Endothelial cell of umbilical vein (primary cell): Measurements from ENCODE around the gene FAM222A. TPM values are rescaled to one million over a fixed set of nuclear protein-coding genes. Genes with fewer than 3 reads are reported as not detected.

Experiments
- BruUV-seq: library from RNA; stranded (reverse); fragments of 400-500 nt; replicated peaks from 2 replicates; lab custom pipeline; 2021; lab: Mats Ljungman, UMichigan
- CTCF ChIA-PET: fragments of 300-600, 350-600 bp; sonication (Branson Sonifier 250); formaldehyde crosslinking; loops from one replicate; lab custom pipeline; 2021; ENCODE audit warnings: antibody characterized with exemption, inconsistent platforms; lab: Charles Lee
- POLR2A ChIA-PET: fragments of 300-600, 350-600 bp; sonication (Branson Sonifier 250); formaldehyde crosslinking; loops from one replicate; lab custom pipeline; 2021; ENCODE audit warnings: antibody characterized with exemption, inconsistent platforms; lab: Charles Lee
- DNase-seq: peaks from one replicate; pipeline ENCODE4 v3.0.0-alpha.2; 2011; ENCODE audit warnings: low read depth, low spot score
- FAIRE-seq: peaks from 2 replicates; lab custom pipeline; 2011; peaks lifted over from hg19 to GRCh38; lab: Jason Lieb, UNC
- H2AFZ ChIP-seq: 2 replicates; pipeline ENCODE4 v1.6.0; 2012; ENCODE audit warnings: low read depth, low read length, control low read depth, inconsistent platforms
- H3K27ac ChIP-seq: 2 replicates; pipeline ENCODE4 v1.5.1; 2011; ENCODE audit warnings: low read depth, mild to moderate bottlenecking, control low read depth, low read length, moderate library complexity; ENCODE audit not compliant: insufficient read depth
- H3K27me3 ChIP-seq, 2 experiments: 2 replicates each; pipeline versions ENCODE4 v1.6.0 to v1.6.1; 2011; ENCODE audit warnings: low read length in 2 of 2, mixed read lengths in 1 of 2; ENCODE audit not compliant: control insufficient read depth in 2 of 2, insufficient read depth in 2 of 2
- H3K36me3 ChIP-seq, 2 experiments: 2 replicates in 1 of 2; 3 replicates in 1 of 2; pipeline ENCODE4 v1.5.1; 2011; ENCODE audit warnings: low read length in 2 of 2, mild to moderate bottlenecking in 1 of 2, moderate library complexity in 1 of 2; ENCODE audit not compliant: control insufficient read depth in 2 of 2, insufficient read depth in 2 of 2; ENCODE audit errors: extremely low read depth in 1 of 2
- H3K4me1 ChIP-seq: 3 replicates; pipeline ENCODE4 v1.5.1; 2011; ENCODE audit warnings: mild to moderate bottlenecking, low read length; ENCODE audit not compliant: control insufficient read depth, insufficient read depth; ENCODE audit errors: extremely low read depth
- H3K4me2 ChIP-seq: 2 replicates; pipeline ENCODE4 v1.6.1; 2011; ENCODE audit warnings: low read length, control low read depth, mixed read lengths; ENCODE audit not compliant: insufficient read depth
- H3K4me3 ChIP-seq, 3 experiments: fragments of 200-600 bp in 1 of 3; sonication (generic), shearing (Covaris generic) in 1 of 3; replicated peaks in 1 of 3; 2 replicates each; pipeline ENCODE4 v1.5.1; 2011 to 2016; ENCODE audit warnings: control low read depth in 3 of 3, low read length in 3 of 3, mild to moderate bottlenecking in 2 of 3, inconsistent platforms in 1 of 3, low read depth in 1 of 3, moderate library complexity in 1 of 3; ENCODE audit not compliant: insufficient read depth in 1 of 3
- H3K79me2 ChIP-seq: 2 replicates; pipeline ENCODE4 v1.6.0; 2012; ENCODE audit warnings: low read length, inconsistent platforms; ENCODE audit not compliant: control insufficient read depth, insufficient read depth
- H3K9ac ChIP-seq: replicated peaks from 2 replicates; pipeline ENCODE3; 2011; ENCODE audit warnings: low read length, control low read depth; ENCODE audit not compliant: insufficient read depth; ENCODE audit errors: extremely low read depth
- H3K9me1 ChIP-seq: replicated peaks from 3 replicates; pipeline ENCODE4 v1.6.0; 2011; ENCODE audit warnings: mild to moderate bottlenecking, low read length; ENCODE audit not compliant: control insufficient read depth, insufficient read depth; ENCODE audit errors: extremely low read depth
- H3K9me3 ChIP-seq: replicated peaks from 2 replicates; pipeline ENCODE4 v1.5.1; 2012; ENCODE audit warnings: low read length, inconsistent platforms; ENCODE audit not compliant: control insufficient read depth, insufficient read depth
- H4K20me1 ChIP-seq: replicated peaks from 2 replicates; pipeline ENCODE3; 2011; ENCODE audit warnings: mild to moderate bottlenecking, low read length; ENCODE audit not compliant: control insufficient read depth, insufficient read depth; ENCODE audit errors: extremely low read depth
- CTCF ChIP-seq, 2 donors: IDR thresholded peaks; 1 replicate in 1 of 2; 2 replicates in 1 of 2; pipeline ENCODE4 v1.5.1; 2011; ENCODE audit warnings: low read length in 2 of 2, mild to moderate bottlenecking in 2 of 2, moderate library complexity in 2 of 2, control low read depth in 1 of 2, inconsistent platforms in 1 of 2, low read depth in 1 of 2; ENCODE audit not compliant: insufficient read depth in 1 of 2; ENCODE audit errors: extremely low read depth in 1 of 2
- EZH2 ChIP-seq: IDR thresholded peaks from 2 replicates; pipeline ENCODE4 v1.6.1; 2012; ENCODE audit warnings: borderline replicate concordance, low read depth, mild to moderate bottlenecking, moderate library complexity, low read length, inconsistent platforms; ENCODE audit not compliant: severe bottlenecking
- FOS ChIP-seq: IDR thresholded peaks from 2 replicates; pipeline ENCODE4 v1.6.1; 2011; ENCODE audit warnings: mild to moderate bottlenecking, low read length, moderate library complexity, borderline replicate concordance; ENCODE audit not compliant: insufficient read depth
- GATA2 ChIP-seq: IDR thresholded peaks from 2 replicates; pipeline ENCODE4 v1.7.0; 2011; ENCODE audit warnings: low read depth, mild to moderate bottlenecking, moderate library complexity, mixed read lengths, low read length; ENCODE audit not compliant: insufficient read length, insufficient read depth
- JUN ChIP-seq: IDR thresholded peaks from 2 replicates; pipeline ENCODE4 v1.6.1; 2011; ENCODE audit warnings: borderline replicate concordance, low read depth; ENCODE audit not compliant: insufficient read length, insufficient read depth
- MAX ChIP-seq: IDR thresholded peaks from 2 replicates; pipeline ENCODE4 v1.6.1; 2011; ENCODE audit not compliant: insufficient read depth, insufficient read length
- MYC ChIP-seq: IDR thresholded peaks from one replicate; pipeline ENCODE4 v1.6.1; 2011; ENCODE audit warnings: mild to moderate bottlenecking, low read depth, low read length
- POLR2A ChIP-seq: IDR thresholded peaks from 2 replicates; pipeline ENCODE4 v1.6.1; 2012; ENCODE audit warnings: low read depth, mild to moderate bottlenecking, control low read depth, low read length
- POLR2AphosphoS5 ChIP-seq: IDR thresholded peaks from 2 replicates; pipeline ENCODE4 v1.6.1; 2012; ENCODE audit warnings: low read depth, mild to moderate bottlenecking, control low read depth, low read length, moderate library complexity; ENCODE audit not compliant: insufficient read depth
- dilution Hi-C: fragments of 300-500 bp; cut with MboI; formaldehyde crosslinking; loops from one replicate; pipeline ENCODE4 v1.15.0; 2019; ENCODE audit warnings: low sequenced_read_pairs; ENCODE audit not compliant: extremely low pct_ligation_motif_present
- intact Hi-C: fragments of 100-400 bp; cut with micrococcal nuclease; formaldehyde crosslinking; loops from one replicate; pipeline ENCODE4 v1.10.0; 2022
- polyA plus RNA-seq, 4 experiments: library from polyadenylated mRNA; depleted of rRNA in 3 of 4; stranded (reverse) in 3 of 4; unstranded in 1 of 4; fragments of >200 nt; gene quantifications; 2 replicates each; pipeline versions ENCODE4 v1.2.1 to v1.2.3, GENCODE V29; 2011 to 2012; ENCODE audit warnings: missing spikeins in 1 of 4
- total RNA-seq: library from RNA; stranded (reverse); gene quantifications from 2 replicates; pipeline ENCODE4 v1.2.3, GENCODE V29; 2021

The FAM222A gene
- total and polyA plus RNA-seq, 2 donors (not counting 3 experiments of a cell fraction or from before 2014, with no cell fraction given) = 0.62 to 1.7 TPM

- DNase-seq = no peak
- ChIA-PET CTCF (no interaction called here), POLR2A (no interaction called here)
- no peaks in the 10 kb centered on the region for H3K9me3 ChIP-seq
- dilution Hi-C loops = no loop called here
- H3K27ac ChIP-seq = no peak overlapping the region
- no peak for FAIRE-seq
- TF ChIP-seq MAX = no peak
- TF ChIP-seq FOS = no peak
- TF ChIP-seq GATA2 = no peak
- TF ChIP-seq JUN = no peak
- TF ChIP-seq EZH2 = no peak
- no peak for TF ChIP-seq POLR2A
- no peak for TF ChIP-seq MYC
- TF ChIP-seq POLR2AphosphoS5 = no peak
- TF ChIP-seq CTCF (IDR thresholded peaks at IDR 0.05; ENCODE audit: extremely low read depth in 1 of 2, insufficient read depth in 1 of 2, low read depth in 1 of 2, low read length in 2 of 2) = no peak
- no peaks in the 10 kb centered on the region for H3K9me1 ChIP-seq
- no peaks in the 10 kb centered on the region for H3K36me3 ChIP-seq
- no peak overlapping the region for H3K4me2 ChIP-seq
- no peak overlapping the region for H3K4me3 ChIP-seq
- no peaks in the 10 kb centered on the region for H3K79me2 ChIP-seq
- H3K9ac ChIP-seq = no peak overlapping the region
- H3K27me3 ChIP-seq = peaks cover 0 to 2% of the 10 kb centered on the region in 2 experiments
- no TSS peak for BruUV-seq
- intact Hi-C loops = no loop called here
- H3K4me1 ChIP-seq = no peaks in the 10 kb centered on the region
- no peaks in the 10 kb centered on the region for H4K20me1 ChIP-seq
- H2AFZ ChIP-seq = no peak overlapping the region
Measured at GRCh38 chr12:109664402-109664801, 49.2 kb upstream of the FAM222A start.
